ENCODE results near the gene CALHM2. TPM values are rescaled to one million over a fixed set of nuclear protein-coding genes. Genes with fewer than 3 reads are reported as not detected.

The CALHM2 gene
- polyA plus RNA-seq, 1 donor (not counting 4 experiments of a cell fraction or from before 2014, with no cell fraction given): 0.92 TPM

DNA sequence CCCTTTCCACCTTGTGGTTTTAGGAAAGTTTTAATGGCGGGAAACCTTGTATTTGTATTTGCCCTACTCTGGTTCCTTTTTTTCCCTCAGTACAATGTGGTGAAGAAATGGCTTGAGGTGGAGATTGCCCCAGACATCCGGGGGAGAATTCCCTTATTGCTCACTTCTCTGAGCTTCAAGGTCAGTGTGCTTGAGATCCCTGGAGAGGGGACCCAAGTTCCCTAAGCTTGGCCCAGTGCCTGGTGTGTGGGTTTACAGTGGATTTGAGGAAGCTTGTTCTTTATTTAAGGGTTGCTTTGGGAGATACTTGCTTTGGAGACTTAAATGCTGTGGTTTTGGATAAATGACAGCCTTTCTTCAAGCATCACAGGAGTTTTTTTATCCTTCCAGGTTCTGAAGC is 18.3 kb downstream of the CALHM2 start:
- Histone ChIP-seq H3K4me3 (ENCODE audit: control insufficient read depth in 2 of 3, extremely low read depth in 1 of 3, insufficient read depth in 2 of 3, low read depth in 1 of 3, low read length in 3 of 3) (no peak overlapping the region), H3K9ac (ENCODE audit: control insufficient read depth, extremely low read depth, insufficient read depth, low read length) (no peak overlapping the region), H3K9me1 (ENCODE audit: control insufficient read depth, extremely low read depth, insufficient read depth, low read length) (no peaks in the 10 kb centered on the region), H2AFZ (ENCODE audit: control insufficient read depth, low read length) (no peak overlapping the region), H3K27me3 (ENCODE audit: control insufficient read depth, extremely low read depth, insufficient read depth, low read length) (no peaks in the 10 kb centered on the region), H3K36me3 (ENCODE audit: control insufficient read depth in 2 of 2, extremely low read depth in 1 of 2, insufficient read depth in 2 of 2, low read length in 2 of 2) (peaks cover 48 to 52% of the 10 kb centered on the region in 2 experiments), H4K20me1 (ENCODE audit: control insufficient read depth, extremely low read depth, insufficient read depth, low read length) (no peaks in the 10 kb centered on the region), H3K79me2 (ENCODE audit: control insufficient read depth, insufficient read depth, low read length) (no peaks in the 10 kb centered on the region), H3K27ac (ENCODE audit: control insufficient read depth, insufficient read depth, low read length) (no peak overlapping the region), H3K4me2 (ENCODE audit: control insufficient read depth, extremely low read depth, insufficient read depth, low read depth, low read length) (no peak overlapping the region), H3K4me1 (ENCODE audit: control insufficient read depth, extremely low read depth, insufficient read depth, low read length) (no peaks in the 10 kb centered on the region), H3K9me3 (ENCODE audit: control insufficient read depth, low read depth, low read length) (no peaks in the 10 kb centered on the region)
- FAIRE-seq (no peak), DNase-seq (ENCODE audit: low read depth, low spot score) (no peak)
- dilution Hi-C loops (cut with MboI; ENCODE audit: extremely low pct_ligation_motif_present, low sequenced_read_pairs): no loop called here
- TF ChIP-seq EZH2 (IDR thresholded peaks at IDR 0.05; ENCODE audit: low read length): no peak
- TF ChIP-seq CTCF (optimal IDR thresholded peaks at IDR 0.05 in 1 of 3, IDR thresholded peaks at IDR 0.05 in 1 of 3, conservative IDR thresholded peaks at IDR 0.05 in 1 of 3; ENCODE audit: extremely low read depth in 1 of 3, insufficient read depth in 2 of 3, low read length in 3 of 3): no peak

GRCh38 chr10:103431902-103432301 is 20.3 kb downstream of the CALHM2 start:
- no peaks in the 10 kb centered on the region for H3K9me1 ChIP-seq (ENCODE audit: control insufficient read depth, extremely low read depth, insufficient read depth, low read length)
- FAIRE-seq (no peak), DNase-seq (ENCODE audit: low read depth, low spot score) (no peak)
- no peaks in the 10 kb centered on the region for H3K9me3 ChIP-seq (ENCODE audit: control insufficient read depth, low read depth, low read length)
- H3K79me2 ChIP-seq (ENCODE audit: control insufficient read depth, insufficient read depth, low read length): no peaks in the 10 kb centered on the region
- no peak overlapping the region for H3K27ac ChIP-seq (ENCODE audit: control insufficient read depth, insufficient read depth, low read length)
- H4K20me1 ChIP-seq (ENCODE audit: control insufficient read depth, extremely low read depth, insufficient read depth, low read length): no peaks in the 10 kb centered on the region
- no peak overlapping the region for H3K4me2 ChIP-seq (ENCODE audit: control insufficient read depth, extremely low read depth, insufficient read depth, low read depth, low read length)
- no peak overlapping the region for H3K4me3 ChIP-seq (ENCODE audit: control insufficient read depth in 2 of 3, extremely low read depth in 1 of 3, insufficient read depth in 2 of 3, low read depth in 1 of 3, low read length in 3 of 3)
- no peak for TF ChIP-seq EZH2 (IDR thresholded peaks at IDR 0.05; ENCODE audit: low read length)
- no peak for TF ChIP-seq CTCF (optimal IDR thresholded peaks at IDR 0.05 in 1 of 3, IDR thresholded peaks at IDR 0.05 in 1 of 3, conservative IDR thresholded peaks at IDR 0.05 in 1 of 3; ENCODE audit: extremely low read depth in 1 of 3, insufficient read depth in 2 of 3, low read length in 3 of 3)
- H3K4me1 ChIP-seq (ENCODE audit: control insufficient read depth, extremely low read depth, insufficient read depth, low read length): no peaks in the 10 kb centered on the region
- H2AFZ ChIP-seq (ENCODE audit: control insufficient read depth, low read length): no peak overlapping the region
- dilution Hi-C loops (cut with MboI; ENCODE audit: extremely low pct_ligation_motif_present, low sequenced_read_pairs): no loop called here
- H3K9ac ChIP-seq (ENCODE audit: control insufficient read depth, extremely low read depth, insufficient read depth, low read length): no peak overlapping the region
- H3K27me3 ChIP-seq (ENCODE audit: control insufficient read depth, extremely low read depth, insufficient read depth, low read length): no peaks in the 10 kb centered on the region
- H3K36me3 ChIP-seq (ENCODE audit: control insufficient read depth in 2 of 2, extremely low read depth in 1 of 2, insufficient read depth in 2 of 2, low read length in 2 of 2): peaks cover 48 to 52% of the 10 kb centered on the region in 2 experiments

Data from keratinocyte (primary cell).